SK-N-SH (cell line): ENCODE measurements around the gene UQCR10. TPM values are rescaled to one million over a fixed set of nuclear protein-coding genes. Genes with fewer than 3 reads are reported as not detected.

Experiments used
- CTCF ChIA-PET: fragments of 300-600, 350-600 bp; formaldehyde crosslinking; extraction: SDS; loops from one replicate; lab custom pipeline; 2021; lab: Yijun Ruan, JAX
- POLR2A ChIA-PET: fragments of 350-600 bp; sonication (Branson Sonifier 250); formaldehyde crosslinking; extraction: SDS; loops from one replicate; lab custom pipeline; 2020; ENCODE audit warnings: antibody characterized with exemption, inconsistent platforms; lab: Yijun Ruan, JAX
- DNase-seq: peaks from one replicate; pipeline ENCODE4 v3.0.0; 2012
- H2AFZ ChIP-seq: fragments of 200-600 bp; sonication (generic); 2 replicates; pipeline ENCODE4 v1.8.1; 2016; ENCODE audit warnings: antibody characterized with exemption, mild to moderate bottlenecking, low read depth
- H3F3A ChIP-seq: fragments of 200-600 bp; sonication (generic); replicated peaks from 2 replicates; pipeline ENCODE3; 2016; ENCODE audit warnings: antibody characterized with exemption, mild to moderate bottlenecking; ENCODE audit not compliant: insufficient read depth
- H3K27ac ChIP-seq, 2 experiments: fragments of 200-500 bp in 1 of 2; fragments of 200-600 bp in 1 of 2; sonication (Bioruptor generic) in 1 of 2; sonication (generic), shearing (Covaris generic) in 1 of 2; 2 replicates each; pipeline versions ENCODE4 v1.5.1 to v1.6.1; 2014 to 2016; ENCODE audit warnings: low read depth in 2 of 2, inconsistent platforms in 1 of 2, low read length in 1 of 2, mild to moderate bottlenecking in 1 of 2, mixed read lengths in 1 of 2
- H3K27me3 ChIP-seq: fragments of 200-600 bp; sonication (generic), shearing (Covaris generic); 2 replicates; pipeline ENCODE4 v1.6.1; 2016; ENCODE audit warnings: mixed run types; ENCODE audit not compliant: insufficient read depth
- H3K36me3 ChIP-seq, 2 experiments: fragments of 200-500 bp in 1 of 2; fragments of 200-600 bp in 1 of 2; sonication (Bioruptor generic) in 1 of 2; sonication (generic) in 1 of 2; replicated peaks in 1 of 2; 2 replicates each; pipeline versions ENCODE3 to v1.5.1; 2014 to 2016; ENCODE audit warnings: low read length in 1 of 2, mild to moderate bottlenecking in 1 of 2; ENCODE audit not compliant: insufficient read depth in 2 of 2, control insufficient read depth in 1 of 2
- H3K4me1 ChIP-seq, 2 experiments: fragments of 200-500 bp in 1 of 2; fragments of 200-600 bp in 1 of 2; sonication (Bioruptor generic) in 1 of 2; sonication (generic), shearing (Covaris generic) in 1 of 2; 2 replicates each; pipeline versions ENCODE4 v1.5.1 to v1.6.1; 2014 to 2016; ENCODE audit warnings: low read depth in 1 of 2, low read length in 1 of 2, mixed run types in 1 of 2; ENCODE audit not compliant: insufficient read depth in 2 of 2, control insufficient read depth in 1 of 2
- H3K4me2 ChIP-seq: fragments of 200-600 bp; sonication (generic), shearing (Covaris generic); 2 replicates; pipeline ENCODE4 v1.6.1; 2017; ENCODE audit warnings: mixed run types
- H3K4me3 ChIP-seq, 2 experiments: fragments of 200-500 bp in 1 of 2; fragments of 200-600 bp in 1 of 2; sonication (Bioruptor generic) in 1 of 2; sonication (generic), shearing (Covaris generic) in 1 of 2; 2 replicates each; pipeline versions ENCODE4 v1.5.1 to v1.8.1; 2014 to 2016; ENCODE audit warnings: low read depth in 2 of 2, inconsistent platforms in 1 of 2, low read length in 1 of 2, mild to moderate bottlenecking in 1 of 2, mixed read lengths in 1 of 2, moderate library complexity in 1 of 2
- H3K79me2 ChIP-seq: fragments of 200-600 bp; sonication (generic); 2 replicates; pipeline ENCODE4 v1.8.1; 2017; ENCODE audit warnings: mild to moderate bottlenecking; ENCODE audit not compliant: insufficient read depth
- H3K9ac ChIP-seq: fragments of 200-600 bp; sonication (generic); 2 replicates; pipeline ENCODE4 v1.6.1; 2017; ENCODE audit warnings: mixed run types
- H3K9me2 ChIP-seq: fragments of 200-600 bp; sonication (generic); 2 replicates; pipeline ENCODE4 v1.6.1; 2017; ENCODE audit warnings: mixed run types
- H3K9me3 ChIP-seq: fragments of 200-600 bp; sonication (generic); 2 replicates; pipeline ENCODE4 v1.6.1; 2017; ENCODE audit warnings: mixed run types, mild to moderate bottlenecking, moderate library complexity
- H4K20me1 ChIP-seq: fragments of 200-600 bp; sonication (generic); 2 replicates; pipeline ENCODE4 v1.6.1; 2017; ENCODE audit warnings: mild to moderate bottlenecking, mixed run types; ENCODE audit not compliant: insufficient read depth
- ELF1 ChIP-seq: IDR thresholded peaks from 2 replicates; pipeline ENCODE4 v1.4.0; 2012
- EP300 ChIP-seq, 2 experiments: IDR thresholded peaks; 2 replicates each; pipeline versions ENCODE4 v1.4.0 to v1.6.1; 2012; ENCODE audit warnings: borderline replicate concordance in 1 of 2, low read depth in 1 of 2, low read length in 1 of 2
- EZH2phosphoT487 ChIP-seq: fragments of 200-600 bp; sonication (generic); IDR thresholded peaks from 2 replicates; pipeline ENCODE4 v1.6.1; 2017; ENCODE audit warnings: low read depth, mixed run types, mild to moderate bottlenecking, antibody characterized with exemption, moderate library complexity, borderline replicate concordance
- FOSL2 ChIP-seq: IDR thresholded peaks from 2 replicates; pipeline ENCODE4 v1.4.0; 2012; ENCODE audit warnings: low read depth, mild to moderate bottlenecking, moderate library complexity, borderline replicate concordance
- FOXJ3 ChIP-seq: sonication (generic); formaldehyde crosslinking; IDR thresholded peaks from 2 replicates; pipeline ENCODE4 v1.5.1; 2020; ENCODE audit warnings: mild to moderate bottlenecking, missing genetic modification reagents
- FOXM1 ChIP-seq: IDR thresholded peaks from 2 replicates; pipeline ENCODE4 v1.4.0; 2012; ENCODE audit warnings: low read depth, mild to moderate bottlenecking
- GATA2 ChIP-seq: sonication (generic); formaldehyde crosslinking; IDR thresholded peaks from 2 replicates; pipeline ENCODE4 v1.5.0; 2020; ENCODE audit warnings: mild to moderate bottlenecking, missing genetic modification reagents
- MAX ChIP-seq: IDR thresholded peaks from 2 replicates; pipeline ENCODE4 v1.4.0; 2012; ENCODE audit warnings: low read depth
- MEF2A ChIP-seq: IDR thresholded peaks from 2 replicates; pipeline ENCODE4 v1.4.0; 2012; ENCODE audit warnings: low read depth, borderline replicate concordance
- MXI1 ChIP-seq: IDR thresholded peaks from 2 replicates; pipeline ENCODE4 v1.6.1; 2012; ENCODE audit warnings: mild to moderate bottlenecking, low read depth, low read length, improper control_type of control experiment
- POLR2AphosphoS5 ChIP-seq: IDR thresholded peaks from 2 replicates; pipeline ENCODE4 v1.6.1; 2012; ENCODE audit warnings: low read depth, low read length
- RCOR1 ChIP-seq: fragments of 150-350 bp; IDR thresholded peaks from 2 replicates; pipeline ENCODE4 v1.6.1; 2017; ENCODE audit warnings: antibody characterized with exemption, low read length
- RFX5 ChIP-seq: IDR thresholded peaks from 2 replicates; pipeline ENCODE4 v1.6.1; 2012; ENCODE audit warnings: mild to moderate bottlenecking, improper control_type of control experiment, low read length
- RXRA ChIP-seq: IDR thresholded peaks from 2 replicates; pipeline ENCODE4 v1.4.0; 2012; ENCODE audit warnings: low read depth, mild to moderate bottlenecking, borderline replicate concordance
- SIN3A ChIP-seq: IDR thresholded peaks from 2 replicates; pipeline ENCODE4 v1.6.1; 2012; ENCODE audit warnings: low read depth, mild to moderate bottlenecking, low read length, moderate library complexity, borderline replicate concordance
- SMC3 ChIP-seq: IDR thresholded peaks from 2 replicates; pipeline ENCODE4 v1.6.1; 2012; ENCODE audit warnings: low read depth, low read length, improper control_type of control experiment
- TAF1 ChIP-seq: IDR thresholded peaks from 2 replicates; pipeline ENCODE4 v1.6.1; 2012; ENCODE audit warnings: low read depth, mild to moderate bottlenecking, low read length, moderate library complexity, borderline replicate concordance
- TCF12 ChIP-seq: IDR thresholded peaks from 2 replicates; pipeline ENCODE4 v1.4.0; 2012
- TEAD4 ChIP-seq: IDR thresholded peaks from 2 replicates; pipeline ENCODE4 v1.4.0; 2012; ENCODE audit warnings: mild to moderate bottlenecking, borderline replicate concordance; ENCODE audit not compliant: insufficient read depth
- YY1 ChIP-seq: IDR thresholded peaks from 2 replicates; pipeline ENCODE4 v1.4.0; 2012; ENCODE audit warnings: low read depth, mild to moderate bottlenecking
- WGBS: methylation state at CpG from one replicate; pipeline ENCODE4 v1.1.6; 2017; ENCODE audit warnings: low lambda C conversion rate; 5-methylcytosine and 5-hydroxymethylcytosine counted together
- polyA plus RNA-seq, 3 experiments: library from polyadenylated mRNA; depleted of rRNA; stranded (reverse); fragments of >200 nt; gene quantifications; 2 replicates each; pipeline ENCODE4 v1.2.3, GENCODE V29; 2012
- TF ChIP-seq, protein P1 (sequence below): fragments of 150-350 bp; IDR thresholded peaks from 2 replicates; pipeline ENCODE4 v1.6.1; 2016; ENCODE audit warnings: mild to moderate bottlenecking, low read depth, low read length
- TF ChIP-seq, protein P2 (sequence below): IDR thresholded peaks from 2 replicates; pipeline ENCODE4 v1.4.0; 2012; ENCODE audit warnings: low read depth, borderline replicate concordance
- TF ChIP-seq, protein P3 (sequence below): IDR thresholded peaks from 2 replicates; pipeline ENCODE4 v1.4.0; 2012; ENCODE audit warnings: low read depth, borderline replicate concordance
- TF ChIP-seq, protein P4 (sequence below): fragments of 200-600 bp; sonication (generic); IDR thresholded peaks from 2 replicates; pipeline ENCODE4 v1.6.1; 2017; ENCODE audit warnings: antibody characterized with exemption, mild to moderate bottlenecking, moderate library complexity
- TF ChIP-seq, protein P5 (sequence below): fragments of 150-350 bp; IDR thresholded peaks from 2 replicates; pipeline ENCODE4 v1.6.1; 2017; ENCODE audit warnings: antibody characterized with exemption, low read length, low read depth, borderline replicate concordance

UQCR10 gene
- polyA plus RNA-seq, 1 of the 3 experiments (the other 2 are of a cell fraction), result 248 TPM

DNA sequence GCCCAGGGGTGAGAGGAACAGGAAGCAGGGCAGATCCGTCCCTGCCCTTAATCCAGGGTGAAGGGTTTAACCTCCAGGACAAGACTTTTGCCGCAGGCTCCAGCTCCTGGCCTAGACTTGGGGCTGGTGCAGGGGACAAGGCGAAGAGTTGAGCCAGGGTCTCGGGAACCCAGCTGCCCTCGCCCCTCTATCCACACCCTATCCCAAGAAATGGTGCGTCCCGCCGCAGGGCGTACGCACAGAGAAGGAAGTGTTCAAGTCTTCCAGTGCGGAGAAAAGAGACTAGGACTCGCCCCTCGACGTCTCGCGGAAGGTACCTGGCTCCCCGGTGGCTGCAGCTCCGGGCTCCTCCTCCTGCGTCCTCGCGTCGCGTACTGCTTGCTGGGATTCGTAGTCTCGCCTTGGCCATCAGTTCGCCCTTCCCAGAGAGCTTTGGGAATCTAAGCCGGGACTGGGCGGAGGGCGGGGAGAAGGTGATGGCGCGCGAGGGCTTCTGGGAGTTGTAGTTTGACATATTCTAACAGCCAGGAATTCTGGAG, 468 bp upstream of the UQCR10 start, which contains the start of gene ZMAT5:
TSS of gene ZMAT5 (minus strand) at position 376 of the 539 bp plus-strand sequence. CDS start 18,463 bp downstream, outside the sequence.
- Histone ChIP-seq H3F3A (peaks cover 5% of the 10 kb centered on the region), H3K27ac (peak within 1 kb of the TSS; percentile 73 to 88), H3K4me2 (peak within 1 kb of the TSS; percentile 92), H3K4me1 (peaks cover 0 to 15% of the 10 kb centered on the region in 2 experiments; a peak in 2 of 4 replicates), H3K36me3 (peaks cover 10 to 25% of the 10 kb centered on the region in 2 experiments), H3K27me3 (no peaks in the 10 kb centered on the region), H3K9me3 (no peaks in the 10 kb centered on the region), H3K4me3 (peak within 1 kb of the TSS; percentile 84 to 89), H4K20me1 (no peaks in the 10 kb centered on the region), H3K79me2 (peaks cover 47% of the 10 kb centered on the region), H2AFZ (peak within 1 kb of the TSS; percentile 80), H3K9ac (peak within 1 kb of the TSS; percentile 91), H3K9me2 (no peaks in the 10 kb centered on the region)
- ChIA-PET CTCF (interaction anchor here (1.1 to 1.4 kb wide), 4 partner anchors 24 to 238 kb away, joined by 3 to 6 read pairs (median 4); no protein-coding TSS in a partner anchor), POLR2A (interaction anchor here (0.6 to 1.2 kb wide), 6 partner anchors 15 to 192 kb away, joined by 3 to 4 read pairs (median 3); partner anchors contain the start of gene ASCC2)
- peak; percentile 95 for DNase-seq
- WGBS, result 0% methylated on average over 22 of the region's 32 CpGs
- TF ChIP-seq TAF1 (peak; percentile 65), TCF12 (no peak), RFX5 (no peak), RXRA (no peak), MEF2A (no peak), RCOR1 (no peak), YY1 (no peak), FOSL2 (no peak), GATA2 (CRISPR knock-in tag) (no peak), FOXM1 (no peak), MAX (peak; percentile 53), TEAD4 (no peak), POLR2AphosphoS5 (peak; percentile 81; the same call in 1 of the 2 replicates), ELF1 (peak; percentile 52; the same call in 1 of the 2 replicates), EP300 (IDR thresholded peaks at IDR 0.05; ENCODE audit: borderline replicate concordance in 1 of 2, low read depth in 1 of 2, low read length in 1 of 2) (no peak), EZH2phosphoT487 (no peak), SMC3 (0 out of 2 replicates have a peak, but pooled peaks have one; percentile 9), MXI1 (peak; percentile 23; the same call in 1 of the 2 replicates), FOXJ3 (no peak), SIN3A (0 out of 2 replicates have a peak, but pooled peaks have one; percentile 37)
- TF ChIP-seq, protein P1, sequence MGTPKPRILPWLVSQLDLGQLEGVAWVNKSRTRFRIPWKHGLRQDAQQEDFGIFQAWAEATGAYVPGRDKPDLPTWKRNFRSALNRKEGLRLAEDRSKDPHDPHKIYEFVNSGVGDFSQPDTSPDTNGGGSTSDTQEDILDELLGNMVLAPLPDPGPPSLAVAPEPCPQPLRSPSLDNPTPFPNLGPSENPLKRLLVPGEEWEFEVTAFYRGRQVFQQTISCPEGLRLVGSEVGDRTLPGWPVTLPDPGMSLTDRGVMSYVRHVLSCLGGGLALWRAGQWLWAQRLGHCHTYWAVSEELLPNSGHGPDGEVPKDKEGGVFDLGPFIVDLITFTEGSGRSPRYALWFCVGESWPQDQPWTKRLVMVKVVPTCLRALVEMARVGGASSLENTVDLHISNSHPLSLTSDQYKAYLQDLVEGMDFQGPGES, result no peak
- TF ChIP-seq, protein P2, sequence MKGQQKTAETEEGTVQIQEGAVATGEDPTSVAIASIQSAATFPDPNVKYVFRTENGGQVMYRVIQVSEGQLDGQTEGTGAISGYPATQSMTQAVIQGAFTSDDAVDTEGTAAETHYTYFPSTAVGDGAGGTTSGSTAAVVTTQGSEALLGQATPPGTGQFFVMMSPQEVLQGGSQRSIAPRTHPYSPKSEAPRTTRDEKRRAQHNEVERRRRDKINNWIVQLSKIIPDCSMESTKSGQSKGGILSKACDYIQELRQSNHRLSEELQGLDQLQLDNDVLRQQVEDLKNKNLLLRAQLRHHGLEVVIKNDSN, result no peak
- TF ChIP-seq, protein P3, sequence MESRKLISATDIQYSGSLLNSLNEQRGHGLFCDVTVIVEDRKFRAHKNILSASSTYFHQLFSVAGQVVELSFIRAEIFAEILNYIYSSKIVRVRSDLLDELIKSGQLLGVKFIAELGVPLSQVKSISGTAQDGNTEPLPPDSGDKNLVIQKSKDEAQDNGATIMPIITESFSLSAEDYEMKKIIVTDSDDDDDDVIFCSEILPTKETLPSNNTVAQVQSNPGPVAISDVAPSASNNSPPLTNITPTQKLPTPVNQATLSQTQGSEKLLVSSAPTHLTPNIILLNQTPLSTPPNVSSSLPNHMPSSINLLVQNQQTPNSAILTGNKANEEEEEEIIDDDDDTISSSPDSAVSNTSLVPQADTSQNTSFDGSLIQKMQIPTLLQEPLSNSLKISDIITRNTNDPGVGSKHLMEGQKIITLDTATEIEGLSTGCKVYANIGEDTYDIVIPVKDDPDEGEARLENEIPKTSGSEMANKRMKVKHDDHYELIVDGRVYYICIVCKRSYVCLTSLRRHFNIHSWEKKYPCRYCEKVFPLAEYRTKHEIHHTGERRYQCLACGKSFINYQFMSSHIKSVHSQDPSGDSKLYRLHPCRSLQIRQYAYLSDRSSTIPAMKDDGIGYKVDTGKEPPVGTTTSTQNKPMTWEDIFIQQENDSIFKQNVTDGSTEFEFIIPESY, result no peak
- TF ChIP-seq, protein P4, sequence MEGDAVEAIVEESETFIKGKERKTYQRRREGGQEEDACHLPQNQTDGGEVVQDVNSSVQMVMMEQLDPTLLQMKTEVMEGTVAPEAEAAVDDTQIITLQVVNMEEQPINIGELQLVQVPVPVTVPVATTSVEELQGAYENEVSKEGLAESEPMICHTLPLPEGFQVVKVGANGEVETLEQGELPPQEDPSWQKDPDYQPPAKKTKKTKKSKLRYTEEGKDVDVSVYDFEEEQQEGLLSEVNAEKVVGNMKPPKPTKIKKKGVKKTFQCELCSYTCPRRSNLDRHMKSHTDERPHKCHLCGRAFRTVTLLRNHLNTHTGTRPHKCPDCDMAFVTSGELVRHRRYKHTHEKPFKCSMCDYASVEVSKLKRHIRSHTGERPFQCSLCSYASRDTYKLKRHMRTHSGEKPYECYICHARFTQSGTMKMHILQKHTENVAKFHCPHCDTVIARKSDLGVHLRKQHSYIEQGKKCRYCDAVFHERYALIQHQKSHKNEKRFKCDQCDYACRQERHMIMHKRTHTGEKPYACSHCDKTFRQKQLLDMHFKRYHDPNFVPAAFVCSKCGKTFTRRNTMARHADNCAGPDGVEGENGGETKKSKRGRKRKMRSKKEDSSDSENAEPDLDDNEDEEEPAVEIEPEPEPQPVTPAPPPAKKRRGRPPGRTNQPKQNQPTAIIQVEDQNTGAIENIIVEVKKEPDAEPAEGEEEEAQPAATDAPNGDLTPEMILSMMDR, result no peak
- TF ChIP-seq, protein P5, sequence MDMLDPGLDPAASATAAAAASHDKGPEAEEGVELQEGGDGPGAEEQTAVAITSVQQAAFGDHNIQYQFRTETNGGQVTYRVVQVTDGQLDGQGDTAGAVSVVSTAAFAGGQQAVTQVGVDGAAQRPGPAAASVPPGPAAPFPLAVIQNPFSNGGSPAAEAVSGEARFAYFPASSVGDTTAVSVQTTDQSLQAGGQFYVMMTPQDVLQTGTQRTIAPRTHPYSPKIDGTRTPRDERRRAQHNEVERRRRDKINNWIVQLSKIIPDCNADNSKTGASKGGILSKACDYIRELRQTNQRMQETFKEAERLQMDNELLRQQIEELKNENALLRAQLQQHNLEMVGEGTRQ, result no peak
